Ovary (tissue), 9 donors: ENCODE results near the gene RUNX1. TPM values are rescaled to one million over a fixed set of nuclear protein-coding genes. Genes with fewer than 3 reads are reported as not detected.

Source experiments
- DNase-seq, 5 donors: peaks; one replicate each; pipeline ENCODE4 v3.0.0-alpha.2; 2019 to 2020
- H3K27ac ChIP-seq, 2 donors: fragments of 200-600 bp; one replicate each; pipeline versions ENCODE4 v1.5.1 to v1.8.0; 2019 to 2022
- H3K27me3 ChIP-seq: fragments of 200-600 bp; one replicate; pipeline ENCODE4 v1.8.0; 2022
- H3K36me3 ChIP-seq: fragments of 200-600 bp; sonication (generic); one replicate; pipeline ENCODE4 v1.5.1; 2019
- H3K4me1 ChIP-seq: one replicate; pipeline ENCODE4 v1.8.1; 2013; ENCODE audit warnings: mild to moderate bottlenecking, moderate library complexity; ENCODE audit not compliant: insufficient read depth
- H3K4me3 ChIP-seq: fragments of 200-600 bp; sonication (generic); one replicate; pipeline ENCODE4 v1.5.1; 2017
- H3K9me3 ChIP-seq, 2 donors: fragments of 200-600 bp in 1 of 2; sonication (generic) in 1 of 2; one replicate each; pipeline versions ENCODE4 v1.5.1 to v1.8.1; 2013 to 2019; ENCODE audit warnings: mild to moderate bottlenecking in 1 of 2, moderate library complexity in 1 of 2
- EP300 ChIP-seq: sonication (generic); formaldehyde crosslinking; IDR thresholded peaks from one replicate; pipeline ENCODE4 v1.6.1; 2017; ENCODE audit warnings: antibody characterized with exemption
- POLR2A ChIP-seq: fragments of 450-650 bp; IDR thresholded peaks from one replicate; pipeline ENCODE4 v1.6.1; 2017; ENCODE audit warnings: antibody characterized with exemption, mild to moderate bottlenecking, moderate library complexity
- WGBS, 3 donors: extraction: QIAGEN DNeasy Blood & Tissue Kit in 1 of 3; methylation state at CpG; one replicate each; pipeline versions ENCODE4 v1.1.5 to v1.1.7; 2013 to 2017; 5-methylcytosine and 5-hydroxymethylcytosine counted together
- intact Hi-C, 4 donors: fragments of 100-400 bp; cut with DNase I; formaldehyde crosslinking; loops; one replicate each; pipeline versions ENCODE4 v1.11.0 to v1.15.1; 2022 to 2023
- polyA plus RNA-seq, 2 donors: library from polyadenylated mRNA; stranded (reverse); fragments of 200-250 nt in 1 of 2; fragments of 350-450 nt in 1 of 2; fragmentation: Illumina TruSeq in 1 of 2; extraction: RNeasy Lipid Tissue Mini Kit (QIAGEN cat#74804) in 1 of 2; gene quantifications; one replicate each; pipeline ENCODE4 v1.2.3, GENCODE V29; 2013 to 2014
- total RNA-seq, 7 donors: library from RNA; depleted of rRNA in 2 of 7; stranded (reverse); fragments of >200 nt in 2 of 7; fragmentation: NEBNext Ultra II Directional in 3 of 7; extraction: Animal tissue kit (Norgen Biotek cat#: 25700) in 3 of 7; gene quantifications; one replicate each; pipeline versions ENCODE4 v1.1.0 to v1.2.4, GENCODE V29; 2016 to 2023
- TF ChIP-seq, protein P1 (sequence below), 3 donors: fragments of 450-650 bp in 2 of 3; fragments of 200-600 bp in 1 of 3; IDR thresholded peaks; one replicate each; pipeline versions ENCODE4 v1.5.1 to v1.8.0; 2016 to 2022; ENCODE audit warnings: antibody characterized with exemption in 3 of 3, mild to moderate bottlenecking in 1 of 3
- donor health status: DM: no; HTN: no; CAD: no; lungs with moderate emphysema.
- donor health status: DM: no; HTN: no; CAD: no.
- donor health status: Bipolar disorder and iron deficiency.
- donor health status: DM: yes; HTN: yes; CAD: no.
- donor health status: DM: no; HTN: no; CAD: no.
- donor health status: DM: yes; HTN: yes; CAD: no.

The RUNX1 gene
- total and polyA plus RNA-seq, 9 donors = 6.0 to 27.4 (median 17.8) TPM

DNA sequence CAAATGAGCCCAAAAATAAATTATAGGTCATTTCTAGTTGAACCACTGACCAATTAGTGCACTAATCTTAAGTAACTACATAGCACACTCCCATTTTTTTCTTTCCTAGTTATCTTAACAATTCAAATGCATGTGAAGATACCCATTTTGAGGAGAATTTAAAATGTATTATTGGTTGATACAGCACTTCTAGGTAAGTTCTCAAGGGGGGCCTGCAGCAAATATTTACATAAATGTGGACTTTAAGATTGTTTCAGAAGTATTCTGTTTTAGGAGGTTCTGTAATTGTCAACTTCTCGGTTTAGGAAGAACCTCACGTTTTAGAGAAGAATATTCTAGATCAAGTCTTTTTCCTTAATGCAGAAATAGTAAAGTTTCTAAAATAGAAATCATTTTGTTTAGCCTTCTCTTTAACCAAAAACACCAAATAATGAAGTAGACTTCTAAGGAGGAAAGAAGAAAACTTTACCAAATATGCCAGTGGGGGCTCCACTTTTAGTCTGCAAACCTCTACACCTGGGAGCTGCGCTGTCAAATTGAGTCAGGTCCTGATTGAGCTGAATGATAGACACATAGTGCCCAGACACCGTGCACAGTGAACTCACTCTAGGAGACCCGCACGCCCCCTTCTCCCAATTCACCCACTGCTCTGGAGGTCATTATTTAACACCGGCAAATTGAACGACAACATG lies 144.4 kb downstream of the RUNX1 start:
- DNase-seq = no peak
- H3K4me1 ChIP-seq = no peaks in the 10 kb centered on the region
- H3K27me3 ChIP-seq = no peaks in the 10 kb centered on the region
- H3K9me3 ChIP-seq = no peaks in the 10 kb centered on the region
- H3K36me3 ChIP-seq = no peaks in the 10 kb centered on the region
- 83 to 91% (median 86%) methylated on average over 8 of the region's 8 CpGs for WGBS, 3 donors
- H3K4me3 ChIP-seq = no peak overlapping the region
- H3K27ac ChIP-seq = no peak overlapping the region
- intact Hi-C loops = no loop called here
- TF ChIP-seq POLR2A (no peak), EP300 (no peak)
- TF ChIP-seq, protein P1, sequence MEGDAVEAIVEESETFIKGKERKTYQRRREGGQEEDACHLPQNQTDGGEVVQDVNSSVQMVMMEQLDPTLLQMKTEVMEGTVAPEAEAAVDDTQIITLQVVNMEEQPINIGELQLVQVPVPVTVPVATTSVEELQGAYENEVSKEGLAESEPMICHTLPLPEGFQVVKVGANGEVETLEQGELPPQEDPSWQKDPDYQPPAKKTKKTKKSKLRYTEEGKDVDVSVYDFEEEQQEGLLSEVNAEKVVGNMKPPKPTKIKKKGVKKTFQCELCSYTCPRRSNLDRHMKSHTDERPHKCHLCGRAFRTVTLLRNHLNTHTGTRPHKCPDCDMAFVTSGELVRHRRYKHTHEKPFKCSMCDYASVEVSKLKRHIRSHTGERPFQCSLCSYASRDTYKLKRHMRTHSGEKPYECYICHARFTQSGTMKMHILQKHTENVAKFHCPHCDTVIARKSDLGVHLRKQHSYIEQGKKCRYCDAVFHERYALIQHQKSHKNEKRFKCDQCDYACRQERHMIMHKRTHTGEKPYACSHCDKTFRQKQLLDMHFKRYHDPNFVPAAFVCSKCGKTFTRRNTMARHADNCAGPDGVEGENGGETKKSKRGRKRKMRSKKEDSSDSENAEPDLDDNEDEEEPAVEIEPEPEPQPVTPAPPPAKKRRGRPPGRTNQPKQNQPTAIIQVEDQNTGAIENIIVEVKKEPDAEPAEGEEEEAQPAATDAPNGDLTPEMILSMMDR (IDR thresholded peaks at IDR 0.05) = no peak

- H3K27me3 ChIP-seq = no peaks in the 10 kb centered on the region
- WGBS, 3 donors = 87 to 98% (median 91%) methylated on average over 2 of the region's 2 CpGs
- TF ChIP-seq POLR2A (no peak), EP300 (no peak)
- TF ChIP-seq, protein P1 (IDR thresholded peaks at IDR 0.05) = no peak
- no peaks in the 10 kb centered on the region for H3K9me3 ChIP-seq
- intact Hi-C loops = no loop called here
- DNase-seq = no peak
- H3K36me3 ChIP-seq = no peaks in the 10 kb centered on the region
- no peak overlapping the region for H3K4me3 ChIP-seq
- H3K4me1 ChIP-seq = no peaks in the 10 kb centered on the region
- H3K27ac ChIP-seq = no peak overlapping the region
Observed at GRCh38 chr21:34900376-34900775, 148.7 kb downstream of the RUNX1 start.

DNA sequence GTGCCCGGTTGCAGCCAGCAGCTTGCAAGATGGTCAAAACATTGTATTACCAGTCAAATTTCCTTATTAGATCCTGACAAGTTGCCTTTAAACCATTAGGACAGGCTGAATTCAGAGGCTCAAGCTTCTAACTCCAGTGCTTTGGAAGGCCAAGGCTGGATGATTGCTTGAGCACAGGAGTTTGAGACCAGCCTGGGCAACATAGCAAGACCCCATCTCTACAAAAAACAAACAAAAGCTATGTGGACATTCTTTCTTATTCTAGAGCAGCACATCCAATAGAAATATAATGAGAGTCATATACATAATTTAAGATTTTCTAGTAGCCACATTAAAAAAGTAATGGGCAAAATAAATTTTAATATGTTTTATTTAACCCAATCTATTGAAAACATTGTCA lies 149.3 kb downstream of the RUNX1 start:
- Histone ChIP-seq H3K4me1 (no peaks in the 10 kb centered on the region), H3K27ac (no peak overlapping the region), H3K4me3 (no peak overlapping the region), H3K27me3 (no peaks in the 10 kb centered on the region), H3K36me3 (no peaks in the 10 kb centered on the region), H3K9me3 (no peaks in the 10 kb centered on the region)
- DNase-seq = no peak
- intact Hi-C loops = loop anchor here in 1 of 4 donors (10.0 kb wide), 1 partner anchor 945 kb away; no protein-coding TSS in a partner anchor
- WGBS, 3 donors = 99 to 100% (median 100%) methylated on average over 1 of the region's 1 CpG
- TF ChIP-seq EP300 = no peak
- TF ChIP-seq, protein P1 (IDR thresholded peaks at IDR 0.05) = no peak
- TF ChIP-seq POLR2A = no peak

DNA sequence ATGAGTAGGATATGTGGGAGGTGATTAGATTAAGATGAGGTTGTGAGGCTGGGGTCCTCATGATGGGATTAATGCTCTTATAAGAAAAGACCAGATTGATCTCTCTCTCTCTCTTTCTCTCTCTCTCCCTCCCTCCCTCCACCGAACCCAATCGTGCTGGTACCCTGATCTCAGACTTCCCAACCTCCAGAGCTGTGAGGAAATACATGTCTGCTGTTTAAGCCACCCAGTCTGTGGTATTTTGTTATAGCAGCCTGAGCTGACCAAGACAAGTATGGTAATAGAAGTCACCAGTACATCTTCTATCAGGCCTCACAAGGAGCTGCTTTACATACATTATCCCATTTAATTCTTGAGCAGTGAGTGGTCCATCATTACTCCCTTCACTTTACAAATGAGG lies 149.8 kb downstream of the RUNX1 start:
- 88 to 90% (median 89%) methylated on average over 2 of the region's 2 CpGs for WGBS, 3 donors
- H3K4me1 ChIP-seq = no peaks in the 10 kb centered on the region
- DNase-seq = no peak
- no peaks in the 10 kb centered on the region for H3K36me3 ChIP-seq
- no peak overlapping the region for H3K27ac ChIP-seq
- intact Hi-C loops = loop anchor here in 1 of 4 donors (10.0 kb wide), 1 partner anchor 945 kb away; no protein-coding TSS in a partner anchor
- TF ChIP-seq POLR2A (no peak), EP300 (no peak)
- TF ChIP-seq, protein P1 (IDR thresholded peaks at IDR 0.05) = no peak
- H3K4me3 ChIP-seq = no peak overlapping the region
- no peaks in the 10 kb centered on the region for H3K27me3 ChIP-seq
- no peaks in the 10 kb centered on the region for H3K9me3 ChIP-seq
